Body of pancreas (tissue), 4 donors: ENCODE data around the gene MED13L.

Experiments
- POLR2A ChIP-seq, 3 donors: fragments of 450-650 bp; IDR thresholded peaks; one replicate each; pipeline ENCODE4 v1.6.1; 2016; ENCODE audit warnings: antibody characterized with exemption in 3 of 3, mild to moderate bottlenecking in 2 of 3
- TF ChIP-seq, protein P1 (sequence below), 7 experiments: fragments of 450-650 bp in 4 of 7; fragments of 200-600 bp in 3 of 7; sonication (generic) in 3 of 7; IDR thresholded peaks; one replicate each; pipeline ENCODE4 v1.5.1; 2016 to 2019; ENCODE audit warnings: antibody characterized with exemption in 7 of 7

DNA sequence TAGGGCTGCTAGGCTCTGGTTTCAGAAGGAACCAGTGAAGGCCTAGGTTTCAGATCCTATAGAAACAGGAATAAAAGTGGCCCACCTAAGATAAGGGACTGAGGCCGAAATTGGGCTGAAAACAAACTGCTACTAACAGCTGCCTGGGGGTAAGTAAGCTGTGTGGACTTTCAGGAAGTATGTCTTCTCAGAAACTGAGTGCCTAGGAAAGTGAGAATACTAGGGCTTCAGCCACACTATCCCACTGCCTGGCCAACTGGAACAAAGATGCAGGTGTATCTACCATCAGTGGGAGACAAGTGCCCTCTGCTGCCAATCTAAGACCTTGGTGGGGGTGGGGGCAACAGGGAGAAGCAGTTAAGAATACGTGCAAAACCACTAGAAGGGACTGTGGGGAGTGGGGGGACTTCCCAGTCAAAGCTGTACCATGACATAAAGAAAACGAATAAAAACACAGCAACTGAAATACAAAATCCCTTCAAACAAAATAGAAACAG, 82.5 kb downstream of the MED13L start:
- TF ChIP-seq, protein P1, sequence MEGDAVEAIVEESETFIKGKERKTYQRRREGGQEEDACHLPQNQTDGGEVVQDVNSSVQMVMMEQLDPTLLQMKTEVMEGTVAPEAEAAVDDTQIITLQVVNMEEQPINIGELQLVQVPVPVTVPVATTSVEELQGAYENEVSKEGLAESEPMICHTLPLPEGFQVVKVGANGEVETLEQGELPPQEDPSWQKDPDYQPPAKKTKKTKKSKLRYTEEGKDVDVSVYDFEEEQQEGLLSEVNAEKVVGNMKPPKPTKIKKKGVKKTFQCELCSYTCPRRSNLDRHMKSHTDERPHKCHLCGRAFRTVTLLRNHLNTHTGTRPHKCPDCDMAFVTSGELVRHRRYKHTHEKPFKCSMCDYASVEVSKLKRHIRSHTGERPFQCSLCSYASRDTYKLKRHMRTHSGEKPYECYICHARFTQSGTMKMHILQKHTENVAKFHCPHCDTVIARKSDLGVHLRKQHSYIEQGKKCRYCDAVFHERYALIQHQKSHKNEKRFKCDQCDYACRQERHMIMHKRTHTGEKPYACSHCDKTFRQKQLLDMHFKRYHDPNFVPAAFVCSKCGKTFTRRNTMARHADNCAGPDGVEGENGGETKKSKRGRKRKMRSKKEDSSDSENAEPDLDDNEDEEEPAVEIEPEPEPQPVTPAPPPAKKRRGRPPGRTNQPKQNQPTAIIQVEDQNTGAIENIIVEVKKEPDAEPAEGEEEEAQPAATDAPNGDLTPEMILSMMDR (IDR thresholded peaks at IDR 0.05): no peak
- no peak for TF ChIP-seq POLR2A (IDR thresholded peaks at IDR 0.05)
